GM19467 (cell line): ENCODE data around the gene PDE3A.

Experiments
- ATAC-seq: cut with Tn5 transposase; IDR thresholded peaks from one replicate; pipeline ENCODE4 v1.9.1; 2021; ENCODE audit warnings: mild to moderate bottlenecking, moderate library complexity; ENCODE audit not compliant: unreplicated experiment

Gene PDE3A

DNA sequence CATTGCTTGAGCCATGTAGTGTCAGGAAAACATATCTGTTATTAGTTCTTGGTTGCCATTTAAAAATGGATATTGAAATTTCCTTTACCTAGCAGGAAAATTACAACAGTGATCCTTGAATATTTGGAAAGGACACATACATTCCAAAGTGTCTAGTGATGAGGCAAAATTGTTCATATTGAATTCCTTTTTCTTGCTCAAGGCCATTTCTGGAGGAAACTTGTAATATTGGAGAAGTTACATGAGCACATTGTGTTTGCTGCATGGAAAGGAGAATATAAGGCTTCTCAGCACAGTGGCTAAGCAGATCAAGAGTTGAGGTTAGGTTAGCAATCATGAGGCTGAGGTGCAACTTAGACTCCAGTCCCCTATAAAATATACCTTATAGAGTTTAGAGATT is 121.9 kb downstream of the PDE3A start:
- ATAC-seq, result no peak

DNA sequence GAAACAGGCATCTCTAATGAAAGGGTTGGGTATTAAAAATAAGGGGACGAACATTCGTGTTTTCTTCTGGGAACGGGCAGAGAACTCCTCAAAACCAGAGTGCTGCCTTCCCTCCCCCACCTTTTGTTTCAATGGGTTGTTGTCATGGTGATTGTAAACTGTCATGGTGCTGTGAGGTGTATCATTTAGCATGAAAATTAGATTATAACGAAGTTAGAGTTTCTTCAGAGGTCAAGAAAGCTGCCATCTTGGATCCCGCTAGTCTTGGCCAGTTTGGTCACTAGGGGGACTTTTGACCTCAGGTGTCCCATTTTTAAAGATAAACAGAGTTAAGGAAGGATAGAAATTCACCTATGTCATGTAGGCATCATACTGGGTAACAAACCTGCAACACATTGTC is 123.0 kb downstream of the PDE3A start:
- ATAC-seq, result no peak

DNA sequence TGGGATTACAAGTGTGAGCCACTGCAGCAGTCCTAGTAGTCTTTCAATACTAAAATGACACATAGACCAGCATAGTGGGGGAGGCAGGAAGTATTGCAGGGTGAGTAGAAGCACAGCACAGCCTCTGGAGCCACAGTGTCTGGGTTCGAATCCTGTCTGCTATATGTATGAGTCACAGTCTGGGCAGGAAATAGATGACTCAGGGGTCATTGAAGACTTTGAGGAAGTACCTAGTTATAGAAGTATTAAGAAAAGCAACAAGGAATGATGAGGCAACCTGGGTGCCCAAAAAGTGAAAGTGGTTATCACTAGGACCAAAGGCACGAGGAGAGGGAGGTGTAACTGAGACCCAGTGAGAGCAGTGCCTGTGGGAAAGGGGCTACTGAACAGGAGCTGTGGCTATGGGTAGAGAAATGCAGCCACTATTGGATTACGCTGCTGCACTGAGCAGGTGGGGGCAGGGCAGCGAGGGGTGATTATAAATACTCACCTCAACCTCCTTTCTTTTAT is 124.0 kb downstream of the PDE3A start:
- no peak for ATAC-seq

DNA sequence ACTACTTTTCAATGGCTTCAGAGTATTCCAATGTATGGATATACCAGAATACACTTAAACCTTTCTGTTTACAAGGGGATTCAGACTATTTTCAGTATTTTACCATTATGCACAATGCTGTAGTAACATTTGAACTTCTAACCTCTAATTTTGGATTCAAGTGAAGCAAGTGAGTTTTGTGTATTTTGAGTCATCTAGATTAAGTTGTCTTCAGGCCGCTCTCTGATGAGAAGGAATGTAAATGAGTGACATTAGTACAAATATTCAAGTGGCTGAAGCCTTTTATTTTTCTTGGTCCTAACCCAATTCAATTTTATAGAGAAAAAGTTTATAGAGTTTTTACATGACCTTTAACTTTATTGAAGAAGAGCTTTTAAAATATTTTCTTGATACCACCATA is 125.6 kb downstream of the PDE3A start:
- ATAC-seq, result no peak

DNA sequence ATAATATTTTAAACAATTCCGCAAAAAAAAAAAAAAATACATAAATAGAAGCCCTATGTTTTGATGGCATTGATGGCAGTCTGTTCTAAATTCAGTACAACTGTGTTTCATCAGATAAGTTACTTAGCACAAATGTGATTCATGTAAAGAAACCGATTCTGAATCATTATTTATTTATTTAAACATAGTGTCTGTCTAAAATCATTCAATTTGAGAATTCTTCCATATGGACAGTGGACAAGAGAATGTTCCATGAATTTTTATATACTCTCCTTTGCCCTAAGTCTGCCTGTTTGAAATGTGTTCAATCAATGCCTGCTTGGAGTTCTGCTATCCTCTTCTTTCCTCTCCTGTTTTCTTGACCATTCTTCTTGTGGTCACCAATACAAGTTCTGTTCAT is 126.5 kb downstream of the PDE3A start:
- ATAC-seq, result no peak

DNA sequence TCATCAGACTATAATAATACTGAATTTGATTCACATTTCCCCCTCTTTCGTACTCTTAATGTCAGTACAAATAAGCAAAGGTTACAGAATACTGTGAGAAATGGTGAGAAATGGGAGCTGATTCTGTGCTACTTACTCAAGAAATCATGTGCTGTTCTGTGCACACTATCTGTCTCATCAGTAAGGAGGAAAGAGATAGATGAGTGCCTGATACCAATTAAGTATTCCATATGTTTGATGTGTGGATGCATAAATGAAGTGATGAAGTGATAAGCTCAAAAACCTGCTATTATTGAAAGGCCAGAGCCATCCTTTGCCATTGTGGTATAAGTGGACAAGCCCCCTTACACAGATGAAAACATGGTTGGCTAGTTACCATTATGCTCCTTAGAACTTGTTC is 127.7 kb downstream of the PDE3A start:
- ATAC-seq, result no peak

DNA sequence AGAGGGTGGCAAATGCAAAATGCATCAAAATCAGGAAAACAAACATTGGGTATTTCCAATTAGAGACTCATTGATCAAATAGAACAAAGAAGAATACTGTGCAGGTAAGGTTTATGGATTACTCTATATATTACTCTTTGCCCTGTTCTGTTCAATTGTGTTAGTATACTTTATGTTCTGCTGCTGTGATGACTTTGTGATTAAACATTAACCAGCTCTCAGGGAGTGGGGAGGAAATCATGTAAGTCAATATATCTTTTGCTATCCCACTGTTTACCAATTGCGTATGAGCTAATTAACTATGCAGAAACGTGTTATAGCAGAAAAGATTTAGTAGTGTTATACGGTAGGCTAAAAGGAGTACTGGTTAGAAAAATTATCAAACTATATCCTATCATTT is 129.4 kb downstream of the PDE3A start:
- no peak for ATAC-seq

DNA sequence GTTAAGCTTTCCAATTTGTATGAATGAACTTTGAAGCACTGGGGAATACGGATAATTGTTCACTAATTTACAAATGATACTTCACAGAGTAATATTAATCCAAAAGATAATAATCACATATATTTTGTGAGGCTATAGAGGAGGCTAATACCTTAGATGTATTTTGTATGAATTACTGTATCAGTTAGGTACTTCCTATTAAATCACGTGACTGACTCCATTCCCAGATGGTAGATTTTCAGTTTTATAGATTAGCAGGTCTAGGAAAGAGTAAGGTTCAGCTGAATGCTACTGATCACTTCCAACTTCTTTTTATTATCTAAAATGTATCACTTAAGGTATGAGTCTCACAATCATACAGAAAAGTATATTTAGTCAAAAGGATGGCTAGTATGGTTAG is 133.6 kb downstream of the PDE3A start:
- no peak for ATAC-seq

DNA sequence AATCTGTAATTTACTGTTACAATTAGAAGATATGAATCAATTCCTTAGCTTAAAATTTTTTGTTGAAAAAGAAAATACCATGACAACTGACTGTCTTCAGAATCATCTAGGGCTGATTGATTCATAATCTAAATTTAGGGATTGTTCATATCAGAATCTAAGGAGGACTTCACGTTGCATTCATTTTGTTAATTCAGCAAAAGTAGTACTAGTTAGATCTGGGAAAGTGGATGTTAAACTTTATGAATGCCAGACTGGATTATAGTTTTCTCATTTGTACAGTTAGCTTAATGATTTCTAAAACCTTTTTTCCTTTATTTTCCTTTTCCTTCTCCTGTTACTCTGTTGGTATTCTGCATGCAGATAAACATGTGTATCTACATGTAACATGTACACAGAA is 135.5 kb downstream of the PDE3A start:
- no peak for ATAC-seq

DNA sequence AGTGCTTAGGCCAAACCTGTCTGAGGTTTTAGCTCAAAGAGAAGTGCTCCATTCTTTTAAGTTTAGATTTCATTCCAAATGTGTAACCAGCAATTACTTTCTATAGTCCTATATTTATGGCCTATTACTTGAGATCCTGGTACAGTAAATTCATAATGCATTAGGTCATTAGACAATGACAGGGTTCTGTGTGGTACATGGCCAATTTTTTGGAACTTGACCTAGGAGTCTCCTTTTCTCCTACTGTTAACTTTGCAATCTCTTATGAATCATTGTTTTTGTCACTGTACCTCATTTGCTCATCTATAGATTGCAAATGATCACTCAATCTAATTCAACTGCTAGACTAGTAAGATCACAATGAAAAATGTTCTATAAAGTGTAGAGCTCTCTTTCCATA is 136.7 kb downstream of the PDE3A start:
- no peak for ATAC-seq

DNA sequence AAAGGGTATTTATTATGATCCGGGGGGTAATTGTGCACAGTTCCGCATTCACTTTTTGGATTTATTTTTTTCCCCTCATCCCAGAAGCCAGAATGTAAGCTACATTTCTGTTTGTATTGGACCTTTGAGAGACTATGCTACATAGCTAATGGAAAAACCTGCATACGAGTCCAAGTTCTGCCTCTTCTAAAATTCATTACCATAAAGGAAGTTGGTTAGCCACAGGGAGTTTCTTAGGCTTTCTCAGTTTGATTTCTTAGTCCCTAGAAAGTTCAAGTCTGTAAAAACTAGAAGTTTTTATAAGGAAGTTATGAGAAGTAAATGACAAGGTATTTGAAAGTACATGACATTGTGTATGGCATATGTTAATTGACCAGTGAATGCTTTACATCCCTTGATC is 138.7 kb downstream of the PDE3A start:
- ATAC-seq, result no peak

DNA sequence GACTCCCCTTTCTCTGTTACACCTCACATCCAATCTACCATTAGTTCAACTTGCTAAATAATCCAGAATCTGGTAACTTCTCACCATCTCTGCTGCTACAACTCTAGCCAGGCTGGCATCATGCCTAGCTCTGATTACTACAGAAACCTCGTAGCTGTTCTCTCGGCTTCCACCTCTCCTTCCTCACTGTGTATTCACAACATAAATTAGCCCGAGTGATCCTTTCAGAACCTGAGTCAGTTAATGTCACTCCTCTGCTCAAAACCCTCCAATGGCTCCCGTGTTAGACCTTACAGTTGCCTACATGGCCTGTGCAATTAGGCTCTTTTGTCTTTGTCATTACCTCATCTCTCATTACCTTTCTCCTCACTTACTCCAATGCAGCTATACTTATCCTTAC is 139.4 kb downstream of the PDE3A start:
- ATAC-seq, result no peak

DNA sequence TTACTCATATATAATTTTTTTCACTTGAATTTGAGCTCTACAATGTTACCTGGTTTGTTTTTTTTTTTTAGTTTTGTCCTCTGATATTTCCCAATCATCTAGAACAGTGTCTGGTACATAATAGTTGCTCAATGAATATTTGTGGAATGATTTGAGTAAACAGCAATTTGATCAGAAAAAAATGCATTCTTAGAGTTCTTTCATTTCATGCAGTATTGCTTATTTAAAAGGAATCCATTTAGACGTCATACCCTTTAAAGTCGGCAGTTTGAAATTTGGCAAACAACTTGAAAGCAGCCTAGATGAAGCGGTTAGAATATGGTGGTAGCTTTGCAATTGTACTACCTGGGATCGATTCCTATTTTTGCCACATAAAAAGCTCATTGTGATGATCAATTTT is 140.0 kb downstream of the PDE3A start:
- no peak for ATAC-seq

DNA sequence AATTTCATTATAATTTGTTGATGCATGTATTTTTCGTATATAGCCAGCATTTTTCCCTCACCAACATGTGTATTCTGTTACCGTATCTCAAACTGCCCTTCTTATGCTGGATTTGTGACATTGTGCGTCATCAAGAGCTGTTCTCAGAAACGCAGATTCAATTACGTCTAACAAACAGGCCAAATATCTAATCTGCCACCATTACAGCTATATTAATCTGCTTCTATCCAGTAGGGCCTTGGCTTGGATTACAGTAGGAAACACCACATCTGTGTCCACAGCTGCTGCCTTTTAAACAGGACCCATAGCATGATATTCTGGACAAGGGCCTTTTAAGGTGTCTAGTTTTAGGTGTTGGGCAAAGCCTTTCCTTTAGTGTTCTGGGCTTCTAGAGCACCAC is 140.6 kb downstream of the PDE3A start:
- no peak for ATAC-seq

DNA sequence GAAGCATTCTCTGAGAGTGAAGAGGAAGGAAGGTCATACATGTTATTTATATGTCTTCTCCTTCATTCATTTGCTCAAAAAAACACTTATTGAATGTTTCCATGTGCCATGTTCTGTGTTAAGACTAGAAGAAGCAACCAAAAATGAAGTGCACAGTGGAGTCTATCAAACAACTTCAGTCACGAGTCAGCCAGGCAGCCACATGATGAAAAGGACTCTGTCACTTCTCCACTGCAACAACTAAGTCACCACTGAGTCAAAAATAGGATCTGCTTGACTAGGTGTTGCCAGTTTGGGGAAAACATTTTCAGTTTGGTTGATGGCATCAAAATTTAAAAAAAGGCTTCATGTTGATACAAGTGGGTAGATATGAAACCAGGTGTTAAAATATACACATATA is 142.5 kb downstream of the PDE3A start:
- no peak for ATAC-seq

DNA sequence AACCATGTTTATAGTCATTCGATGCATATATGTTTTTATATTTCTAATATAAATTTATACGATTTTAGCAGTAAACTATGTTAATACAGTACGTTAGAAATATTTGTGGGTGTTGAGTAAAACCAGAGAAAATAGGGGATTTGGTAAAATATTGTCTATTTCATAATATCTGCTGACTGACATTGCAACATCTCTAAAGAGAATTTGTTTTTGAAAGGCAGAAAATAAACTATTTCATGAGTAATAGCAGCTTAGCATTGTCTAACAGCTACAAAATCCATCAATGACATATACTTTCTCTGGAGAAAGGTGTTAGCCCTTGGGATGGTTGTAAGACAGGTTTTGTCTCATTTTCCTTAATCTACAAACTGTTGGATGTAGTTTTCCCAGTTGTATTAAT is 144.9 kb downstream of the PDE3A start:
- ATAC-seq, result no peak

DNA sequence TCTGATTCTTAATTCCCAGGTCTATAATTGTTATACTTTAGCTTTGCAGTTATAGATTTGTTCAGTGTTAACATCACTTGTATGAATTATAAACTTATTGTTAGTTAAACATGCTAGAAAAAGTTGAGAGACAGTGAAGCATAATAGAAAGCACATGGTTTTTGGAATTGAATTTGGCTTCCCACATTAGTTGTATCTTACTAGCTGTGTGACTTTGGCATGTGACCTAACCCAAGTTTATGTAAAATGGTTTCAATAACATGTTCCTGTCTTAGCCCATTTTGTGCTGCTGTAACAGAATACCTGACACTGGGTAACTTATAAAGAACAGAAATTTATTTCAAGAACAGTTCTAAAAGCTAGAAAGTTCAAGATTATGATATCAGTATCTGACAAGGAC is 146.3 kb downstream of the PDE3A start:
- no peak for ATAC-seq

DNA sequence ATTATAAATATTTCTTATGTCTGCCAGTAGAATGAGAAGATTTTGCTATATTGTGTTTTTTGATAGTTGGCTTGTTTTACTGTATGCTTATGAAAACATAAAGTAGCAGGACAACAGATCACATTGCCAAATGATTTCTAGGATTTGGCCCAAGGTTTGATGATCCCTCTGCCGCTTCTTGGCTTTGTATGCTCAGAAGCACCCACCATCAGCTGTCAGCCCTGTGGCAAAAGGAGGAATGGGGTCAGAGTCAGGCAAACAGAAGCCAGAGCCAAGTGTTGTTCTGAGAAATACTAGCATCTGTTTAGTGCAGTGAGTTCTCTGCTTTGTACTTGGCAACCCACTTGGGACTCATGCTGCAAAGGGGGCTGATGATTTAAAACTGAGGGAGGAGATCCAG is 152.2 kb downstream of the PDE3A start:
- no peak for ATAC-seq

DNA sequence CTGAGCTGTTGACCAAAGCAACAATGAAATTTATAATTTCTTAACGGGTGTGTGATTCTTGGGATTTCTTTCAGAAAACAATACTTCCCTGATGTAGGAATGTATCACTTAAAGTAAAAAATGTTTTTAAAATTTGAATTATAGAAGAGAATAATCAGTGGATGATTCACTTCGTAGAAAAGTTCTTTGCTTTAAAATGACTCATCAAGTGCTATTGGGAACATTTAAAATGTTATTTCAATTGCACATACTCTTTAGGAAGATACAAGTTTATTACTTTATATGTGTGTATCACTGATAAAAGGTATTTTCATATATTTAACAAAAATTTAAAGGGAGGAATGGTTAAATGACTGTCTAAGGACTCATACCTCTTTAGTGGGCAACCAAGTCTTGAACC is 155.3 kb downstream of the PDE3A start:
- ATAC-seq, result no peak

DNA sequence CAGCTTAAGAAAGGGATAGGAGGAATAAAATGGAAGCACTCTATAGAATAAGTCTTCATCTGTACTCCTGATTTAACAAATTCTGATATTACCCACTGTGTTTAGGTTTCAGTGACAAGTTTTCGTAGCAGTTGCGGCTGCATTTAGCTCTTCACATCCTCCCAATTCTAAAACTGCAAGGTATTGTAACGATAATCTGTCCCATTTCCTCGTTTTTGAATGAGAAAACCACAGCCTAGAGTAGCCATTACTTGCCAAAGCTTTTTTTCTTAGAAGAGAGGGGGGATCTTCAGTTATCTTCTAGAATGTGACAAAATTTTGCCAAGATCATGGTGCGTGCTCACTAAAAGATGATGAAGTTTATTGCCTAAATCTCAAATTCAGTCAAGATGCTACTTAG is 155.8 kb downstream of the PDE3A start:
- no peak for ATAC-seq

DNA sequence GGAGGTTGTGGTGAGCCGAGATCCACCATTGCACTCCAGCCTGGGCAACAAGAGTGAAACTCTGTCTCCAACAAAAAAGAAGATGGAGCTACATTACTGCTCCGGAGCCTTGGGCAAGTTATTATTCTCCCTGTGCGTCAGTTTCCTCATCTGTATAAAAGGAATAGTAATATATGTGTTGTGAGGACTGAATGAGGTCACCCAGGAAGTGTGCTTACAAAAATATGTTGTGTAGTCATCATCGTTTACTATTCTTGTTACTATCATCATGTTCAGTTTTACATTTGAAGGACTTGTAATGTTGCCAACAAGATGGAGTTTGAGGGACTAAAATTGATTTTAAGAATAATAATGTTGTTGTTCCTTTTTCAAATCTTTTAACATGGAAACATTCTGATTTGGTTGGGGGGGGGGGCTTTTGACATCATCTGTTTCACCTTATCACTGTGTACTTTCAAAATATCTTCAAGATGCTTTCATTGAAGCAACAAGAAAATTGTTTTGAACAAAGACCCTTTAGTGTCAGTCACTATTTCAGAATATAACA is 156.8 kb downstream of the PDE3A start:
- ATAC-seq, result no peak

DNA sequence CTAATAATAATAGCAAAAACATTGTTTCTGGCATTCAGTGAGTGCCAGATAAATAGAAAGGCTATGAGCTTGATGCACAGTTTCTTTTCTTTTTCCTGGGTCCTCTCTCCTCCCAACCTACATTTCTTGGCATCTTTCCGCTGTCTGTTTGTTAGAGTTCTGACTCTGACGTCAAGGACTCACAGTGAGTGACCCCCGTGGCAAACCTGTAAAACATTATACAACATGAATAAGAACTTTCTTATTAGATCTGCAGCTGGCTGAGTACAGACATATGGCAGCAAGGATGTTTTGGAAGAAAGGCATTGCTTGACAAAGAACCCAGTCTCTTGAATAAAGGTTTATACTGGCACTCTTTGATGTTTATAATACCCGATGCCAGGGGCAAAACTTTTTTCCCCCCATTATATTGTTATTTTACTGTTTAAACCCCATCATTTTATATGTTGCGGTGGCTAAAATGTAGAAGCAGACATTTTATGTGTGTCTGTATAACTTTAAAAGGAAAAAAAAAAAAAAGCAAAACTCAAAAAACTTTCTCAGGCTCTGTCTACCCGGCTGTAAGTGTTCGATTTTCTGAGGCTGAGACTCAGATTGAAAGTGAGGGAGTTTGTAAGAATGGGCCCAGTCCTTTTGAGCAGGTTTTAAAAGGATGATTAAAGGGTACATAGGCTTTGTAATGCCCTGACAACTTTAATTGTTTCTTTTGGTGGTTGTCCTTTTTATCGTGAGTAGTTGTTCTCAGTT is 159.3 kb downstream of the PDE3A start:
- no peak for ATAC-seq

DNA sequence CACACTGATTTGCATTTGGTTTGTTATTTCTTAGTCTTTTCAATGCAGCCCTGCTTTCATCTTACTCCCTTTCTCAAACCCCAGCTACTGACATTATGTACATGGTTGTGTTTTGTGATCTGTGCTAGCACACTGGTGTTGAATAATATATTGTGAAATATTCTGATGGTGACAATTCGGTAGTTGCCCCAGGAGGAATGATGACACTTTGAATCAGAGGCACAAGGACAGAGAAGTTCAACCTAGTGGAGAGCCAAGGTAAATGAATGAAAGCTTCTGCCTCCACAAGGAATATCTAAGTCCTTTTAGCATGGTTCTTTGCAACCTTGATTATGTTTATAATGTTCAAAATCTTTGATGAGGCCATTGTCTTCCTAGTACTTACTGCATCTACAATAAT is 159.9 kb downstream of the PDE3A start:
- no peak for ATAC-seq
